RCC 7860 (cell line): ENCODE results near the gene FGF16.
"Not testable (repeated sequence)": the region's sequence is repeated elsewhere in the genome, so short reads cannot be mapped to it uniquely, and the experiment has no call there.

Source experiments
- DNase-seq: peaks from one replicate; pipeline ENCODE4 v3.0.0-alpha.2; 2015; ENCODE audit warnings: low spot score
- FAIRE-seq: peaks from 2 replicates; lab custom pipeline; 2012; peaks lifted over from hg19 to GRCh38; lab: Jason Lieb, UNC

Gene FGF16

DNA sequence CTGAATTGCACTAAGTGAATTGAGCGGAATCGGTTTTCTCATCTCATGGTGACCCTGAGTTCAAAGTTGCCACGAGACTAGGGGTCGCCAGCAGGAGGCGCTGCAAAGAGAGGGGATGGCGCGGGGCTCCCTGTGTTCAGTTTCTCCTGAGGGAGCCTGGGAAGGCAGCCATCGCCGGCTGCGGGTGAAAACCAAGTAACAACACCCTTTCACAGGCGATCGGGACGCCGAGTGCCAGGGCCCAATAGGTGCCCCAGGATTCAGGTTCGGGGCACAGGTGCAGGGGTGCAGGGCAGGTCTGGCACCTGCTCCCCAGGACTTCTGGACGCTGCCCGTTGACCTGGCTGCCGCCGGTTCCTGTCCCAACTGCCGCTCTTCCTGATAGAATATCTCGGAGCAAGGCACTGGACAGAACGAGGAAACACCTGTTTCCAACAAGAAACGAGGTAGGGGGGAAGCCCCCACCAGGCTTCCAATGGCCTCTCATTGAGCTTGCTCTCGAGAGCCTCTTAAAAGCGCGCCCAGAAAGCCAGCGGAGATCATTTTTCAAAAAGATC lies 1.1 kb upstream of the FGF16 start:
- DNase-seq (no peak), FAIRE-seq (no peak)

DNA sequence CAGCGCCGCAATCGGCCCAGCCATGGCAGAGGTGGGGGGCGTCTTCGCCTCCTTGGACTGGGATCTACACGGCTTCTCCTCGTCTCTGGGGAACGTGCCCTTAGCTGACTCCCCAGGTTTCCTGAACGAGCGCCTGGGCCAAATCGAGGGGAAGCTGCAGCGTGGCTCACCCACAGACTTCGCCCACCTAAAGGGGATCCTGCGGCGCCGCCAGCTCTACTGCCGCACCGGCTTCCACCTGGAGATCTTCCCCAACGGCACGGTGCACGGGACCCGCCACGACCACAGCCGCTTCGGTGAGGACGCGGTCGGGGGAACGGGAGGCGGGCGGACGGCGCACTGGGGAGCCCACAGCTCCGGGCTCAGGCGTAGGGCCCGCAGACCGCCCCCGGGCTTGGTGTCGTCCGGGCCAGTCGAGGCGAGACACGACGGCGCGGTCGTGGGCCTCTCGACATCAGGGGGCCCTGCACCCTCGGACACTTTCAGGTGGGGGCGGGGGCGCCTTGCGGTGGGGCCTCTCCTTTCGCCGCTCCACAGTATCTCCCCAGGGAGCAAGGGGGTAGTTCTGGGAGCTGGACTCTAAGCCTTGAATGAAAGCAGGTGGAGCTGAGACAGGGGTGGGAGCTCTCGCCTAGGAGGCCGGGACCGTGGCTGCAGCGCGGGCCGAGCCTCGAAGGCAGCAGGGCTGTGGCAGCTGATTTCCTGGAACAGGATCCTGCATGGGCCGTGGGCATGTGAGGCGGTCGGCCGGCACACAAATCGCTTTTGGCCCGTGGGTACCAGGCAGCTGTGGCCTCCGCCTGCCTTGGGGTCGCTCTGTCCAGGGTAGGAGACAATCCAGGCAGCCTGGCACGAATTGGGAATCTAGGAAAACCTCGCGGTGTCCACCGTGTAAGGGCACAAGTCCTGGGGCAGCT lies 722 bp downstream of the FGF16 start:
- FAIRE-seq, result no peak
- DNase-seq, result no peak

DNA sequence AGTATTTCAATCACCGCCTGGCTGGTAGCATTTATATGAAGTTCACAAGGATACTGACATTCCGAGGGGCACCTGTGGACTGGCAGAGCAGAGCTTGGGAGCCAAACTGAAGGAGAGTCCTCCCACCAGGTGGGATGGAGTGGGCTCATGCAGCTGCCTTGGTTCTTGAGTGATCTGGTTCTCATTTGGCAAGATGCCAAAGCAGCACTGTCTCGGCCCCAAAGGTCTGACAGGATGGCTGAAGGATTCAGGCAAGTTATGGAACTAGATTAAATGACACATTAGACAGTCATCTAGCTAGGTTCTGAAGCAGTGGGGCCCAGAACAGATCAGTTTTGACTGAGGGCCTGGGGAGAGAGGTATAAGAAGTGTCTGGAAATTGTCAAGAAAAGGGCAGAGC lies 3.2 kb downstream of the FGF16 start:
- FAIRE-seq, result no peak
- DNase-seq, result no peak

DNA sequence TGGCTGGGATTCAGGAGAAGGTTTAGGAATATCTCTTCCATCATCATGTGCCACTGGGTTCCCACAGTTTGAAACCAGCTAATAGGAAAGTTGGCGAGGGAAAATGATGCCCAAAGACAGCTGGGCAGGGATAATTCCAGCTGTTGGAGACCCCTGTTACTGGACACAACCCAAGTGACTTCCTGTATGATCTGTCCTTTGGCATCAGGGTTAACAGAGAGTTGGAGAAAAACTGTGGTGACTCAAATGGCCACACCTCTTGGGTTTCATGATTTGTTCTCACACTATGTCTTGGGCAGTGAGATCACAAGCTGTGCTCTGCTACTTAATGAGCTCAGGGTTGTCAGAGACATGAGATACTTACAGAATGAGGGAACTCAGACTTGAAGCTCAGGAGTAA lies 3.8 kb downstream of the FGF16 start:
- DNase-seq, result peak; percentile 58
- peak; percentile 46 for FAIRE-seq

DNA sequence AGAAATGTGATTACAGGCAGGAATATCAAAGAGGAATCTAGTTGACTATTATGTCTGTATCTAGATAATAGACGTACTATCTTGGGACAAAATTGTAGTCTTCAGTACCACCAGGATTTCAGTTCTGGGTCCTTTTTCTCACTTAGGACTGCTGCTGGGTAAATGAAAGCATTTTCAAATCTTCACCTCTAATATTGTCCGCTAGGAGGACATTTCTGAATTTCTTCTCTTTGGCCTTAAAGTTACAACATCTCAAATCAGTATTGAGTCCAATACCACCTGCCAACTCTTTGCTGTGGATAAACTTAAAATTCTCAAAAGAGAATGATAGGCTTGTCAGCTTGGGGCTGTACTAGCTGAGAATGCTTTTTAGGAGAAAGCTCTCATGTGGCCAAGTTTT lies 6.0 kb downstream of the FGF16 start:
- no peak for FAIRE-seq
- no peak for DNase-seq

DNA sequence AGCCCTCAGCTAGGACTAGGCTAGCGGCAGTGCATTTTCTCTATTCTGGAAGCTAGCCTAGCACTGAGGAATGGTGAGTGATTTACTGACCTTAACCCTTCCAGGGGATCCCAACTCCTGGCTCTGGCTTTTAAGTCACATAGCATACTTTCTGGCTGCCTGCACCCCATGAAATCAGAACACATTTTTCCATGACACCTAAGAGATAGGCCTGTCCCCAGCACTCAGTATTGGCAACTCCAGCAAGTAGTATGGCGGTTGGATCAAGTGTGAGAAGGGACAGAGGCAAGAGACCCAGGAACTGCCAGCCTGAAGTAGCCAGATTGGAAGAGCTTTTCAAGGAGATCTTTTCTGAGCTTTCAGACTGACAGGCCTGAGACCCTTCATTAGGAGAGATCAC lies 8.2 kb downstream of the FGF16 start:
- DNase-seq, result no peak
- FAIRE-seq, result no peak

DNA sequence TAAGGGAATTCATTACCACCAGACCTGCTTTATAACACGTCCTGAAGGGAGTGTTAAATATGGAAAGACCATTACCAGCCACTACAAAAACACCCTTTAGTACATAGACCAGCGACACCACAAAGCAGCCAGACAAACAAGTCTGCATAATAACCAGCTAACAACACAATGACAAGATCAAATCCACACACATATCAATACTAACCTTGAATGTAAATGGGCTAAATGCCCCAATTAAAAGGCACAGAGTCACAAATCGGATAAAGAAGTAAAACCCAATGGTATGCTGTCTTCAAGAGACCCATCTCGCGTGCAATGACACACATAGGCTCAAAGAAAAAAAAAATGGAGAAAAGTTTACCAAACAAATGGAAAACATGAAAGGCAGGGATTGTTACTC lies 36.9 kb downstream of the FGF16 start:
- FAIRE-seq (no peak), DNase-seq (no peak)

DNA sequence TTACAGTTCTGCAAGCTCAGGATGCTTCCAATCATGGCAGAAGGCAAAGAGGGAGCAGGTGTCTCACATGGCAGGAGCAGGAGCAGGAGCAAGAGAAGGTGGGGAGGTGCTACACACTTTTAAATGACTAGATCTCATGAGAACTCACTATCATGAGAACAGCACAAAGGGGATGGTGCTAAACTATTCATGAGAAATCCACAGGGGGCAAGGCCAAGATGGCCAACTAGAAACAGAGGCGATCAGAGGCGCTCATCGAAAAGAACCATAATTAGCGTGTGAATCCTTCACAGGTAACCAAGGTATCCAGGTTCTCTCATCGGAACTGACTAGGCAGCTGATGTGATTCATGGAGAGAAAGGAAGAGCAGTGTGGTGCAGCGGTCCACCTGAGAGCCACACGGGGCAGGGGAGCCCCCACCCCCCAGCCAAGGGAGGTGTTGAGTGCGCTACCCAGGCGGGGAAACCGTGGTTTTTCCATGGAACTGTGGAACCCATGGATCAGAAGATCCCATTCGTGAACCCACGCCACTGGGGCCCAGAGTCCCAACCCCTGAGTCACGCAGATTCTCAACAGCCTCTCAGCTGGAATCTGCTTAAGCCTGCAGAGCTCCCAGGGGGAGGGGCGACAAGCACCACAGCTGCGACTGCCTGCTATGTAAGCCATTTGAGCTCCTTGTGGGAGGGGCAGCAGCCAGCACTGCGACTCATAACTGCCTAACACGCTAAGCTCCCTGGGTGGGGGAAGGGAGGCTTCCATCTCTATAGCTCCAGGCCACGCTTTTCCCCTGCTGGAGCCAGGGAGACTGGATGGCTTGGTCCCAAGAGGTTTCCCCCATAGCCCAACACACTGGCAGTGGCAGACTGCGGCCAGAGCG lies 46.7 kb downstream of the FGF16 start:
- FAIRE-seq (no peak), DNase-seq (peak; percentile 62)

DNA sequence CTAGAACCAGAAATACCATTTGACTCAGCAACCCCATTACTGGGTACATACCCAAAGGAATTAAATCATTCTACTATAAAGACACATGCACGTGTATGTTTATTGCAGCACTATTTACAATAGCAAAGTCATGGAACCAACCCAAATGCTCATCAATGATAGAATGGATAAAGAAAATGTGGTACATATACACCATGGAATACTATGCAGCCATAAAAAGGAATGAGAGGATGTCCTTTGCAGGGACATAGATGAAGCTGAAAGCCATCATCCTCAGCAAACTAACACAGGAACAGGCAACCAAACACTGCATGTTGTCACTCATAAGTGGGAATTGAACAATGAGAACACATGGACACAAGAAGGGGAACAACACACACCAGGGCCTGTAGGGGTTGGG lies 53.0 kb downstream of the FGF16 start:
- FAIRE-seq, DNase-seq: not testable (repeated sequence)

DNA sequence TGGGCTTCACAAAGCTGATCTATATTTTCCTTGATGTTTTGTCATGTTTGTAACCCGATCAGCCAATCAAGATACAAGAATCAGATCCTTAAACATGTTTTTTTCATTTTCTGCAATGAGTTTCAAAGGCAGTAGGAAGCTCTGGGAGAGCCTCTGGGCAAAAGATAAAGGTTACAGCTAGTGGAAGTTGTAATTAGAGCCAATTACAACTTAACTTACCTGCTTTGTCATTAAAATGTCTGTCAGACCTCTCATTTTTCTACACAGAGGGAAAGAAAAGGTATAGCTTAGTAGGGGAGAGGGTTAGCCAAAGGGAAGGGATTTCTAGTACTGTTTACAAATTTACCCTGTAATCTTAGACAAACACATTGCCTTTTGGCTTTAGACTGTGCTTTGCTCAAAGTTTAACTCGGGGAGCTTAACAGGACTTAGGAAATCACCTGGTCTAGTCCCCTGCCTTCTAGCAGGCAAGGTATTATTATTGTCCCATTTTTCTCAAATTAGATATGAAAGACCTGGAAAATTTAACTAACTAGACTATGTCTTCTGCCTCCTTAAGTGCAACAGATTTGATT lies 55.8 kb downstream of the FGF16 start:
- DNase-seq (no peak), FAIRE-seq (no peak)

DNA sequence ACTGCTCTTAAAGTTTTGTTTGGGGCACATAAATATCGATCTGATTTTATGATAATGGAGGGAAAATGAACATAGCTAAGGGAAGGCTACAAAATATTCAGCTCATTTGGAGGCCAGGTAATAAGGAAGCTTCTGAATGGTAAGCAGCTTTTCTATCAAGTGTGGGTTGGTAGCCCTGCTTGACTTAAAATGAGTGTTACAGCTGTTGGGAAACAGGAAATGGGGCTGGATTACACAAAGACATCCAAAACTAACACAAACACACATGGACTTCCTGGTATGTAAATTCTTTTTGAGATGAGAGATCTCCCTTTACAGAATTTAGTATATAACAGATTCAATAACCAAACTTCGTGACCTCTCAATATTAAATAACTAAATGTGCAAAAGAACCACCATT lies 58.0 kb downstream of the FGF16 start:
- DNase-seq (no peak), FAIRE-seq (no peak)
